WERI-Rb-1 (cell line): ENCODE data around the gene PARD3B.

Experiments
- DNase-seq: peaks from one replicate; pipeline ENCODE4 v3.0.0-alpha.2; 2020
- H3K27ac ChIP-seq: fragments of 250-450 bp; sonication (Bioruptor Pico); 2 replicates; pipeline ENCODE4 v1.5.1; 2020; ENCODE audit warnings: mild to moderate bottlenecking, moderate library complexity
- H3K27me3 ChIP-seq: fragments of 250-450 bp; sonication (Bioruptor Pico); 2 replicates; pipeline ENCODE4 v1.5.1; 2021; ENCODE audit warnings: mild to moderate bottlenecking, low read depth, moderate library complexity; ENCODE audit not compliant: insufficient read depth, severe bottlenecking
- H3K36me3 ChIP-seq: fragments of 250-450 bp; sonication (Bioruptor Pico); 2 replicates; pipeline ENCODE4 v1.5.1; 2020; ENCODE audit warnings: mild to moderate bottlenecking, moderate library complexity
- H3K4me3 ChIP-seq: 2 replicates; pipeline ENCODE4 v1.5.1; 2011; ENCODE audit warnings: low read depth, mild to moderate bottlenecking, control low read depth, low read length
- H3K9me3 ChIP-seq: fragments of 250-450 bp; sonication (Bioruptor Pico); 2 replicates; pipeline ENCODE4 v1.5.1; 2021; ENCODE audit warnings: mild to moderate bottlenecking, moderate library complexity; ENCODE audit not compliant: severe bottlenecking
- CTCF ChIP-seq: IDR thresholded peaks from 2 replicates; pipeline ENCODE4 v1.5.1; 2011; ENCODE audit warnings: low read depth, mild to moderate bottlenecking, control low read depth, inconsistent platforms, low read length

Gene PARD3B

GRCh38 chr2:204504594-204504993, 40.7 kb upstream of the PARD3B start:
- Histone ChIP-seq H3K9me3 (no peaks in the 10 kb centered on the region), H3K27ac (no peak overlapping the region), H3K4me3 (no peak overlapping the region), H3K36me3 (no peaks in the 10 kb centered on the region), H3K27me3 (no peaks in the 10 kb centered on the region)
- TF ChIP-seq CTCF, result no peak
- no peak for DNase-seq

GRCh38 chr2:204505488-204505887, 39.8 kb upstream of the PARD3B start:
- DNase-seq, result no peak
- Histone ChIP-seq H3K27ac (no peak overlapping the region), H3K36me3 (no peaks in the 10 kb centered on the region), H3K27me3 (no peaks in the 10 kb centered on the region), H3K9me3 (no peaks in the 10 kb centered on the region), H3K4me3 (no peak overlapping the region)
- TF ChIP-seq CTCF, result no peak

GRCh38 chr2:204505946-204506345, 39.3 kb upstream of the PARD3B start:
- Histone ChIP-seq H3K36me3 (no peaks in the 10 kb centered on the region), H3K9me3 (no peaks in the 10 kb centered on the region), H3K27ac (no peak overlapping the region), H3K27me3 (no peaks in the 10 kb centered on the region), H3K4me3 (no peak overlapping the region)
- no peak for DNase-seq
- TF ChIP-seq CTCF, result no peak

GRCh38 chr2:204507636-204508035, 37.6 kb upstream of the PARD3B start:
- DNase-seq, result no peak
- Histone ChIP-seq H3K27me3 (no peaks in the 10 kb centered on the region), H3K36me3 (no peaks in the 10 kb centered on the region), H3K4me3 (no peak overlapping the region), H3K9me3 (no peaks in the 10 kb centered on the region), H3K27ac (no peak overlapping the region)
- TF ChIP-seq CTCF, result no peak

- no peak overlapping the region for H3K4me3 ChIP-seq
- H3K27ac ChIP-seq, result no peak overlapping the region
- H3K9me3 ChIP-seq, result no peaks in the 10 kb centered on the region
- no peak for DNase-seq
- H3K36me3 ChIP-seq, result no peaks in the 10 kb centered on the region
- no peak for TF ChIP-seq CTCF
- no peaks in the 10 kb centered on the region for H3K27me3 ChIP-seq
Measured at GRCh38 chr2:204510709-204511420, 34.4 kb upstream of the PARD3B start.

GRCh38 chr2:204514439-204514838, 30.8 kb upstream of the PARD3B start:
- Histone ChIP-seq H3K4me3 (no peak overlapping the region), H3K27me3 (no peaks in the 10 kb centered on the region), H3K36me3 (no peaks in the 10 kb centered on the region), H3K27ac (no peak overlapping the region), H3K9me3 (no peaks in the 10 kb centered on the region)
- DNase-seq, result no peak
- TF ChIP-seq CTCF, result no peak
